Endothelial cell of hepatic sinusoid (primary cell): ENCODE data around the gene TSEN15.

ENCODE experiments used
- in situ Hi-C: cut with HindIII; loops from 2 replicates; pipeline ENCODE4 v1.10.0; 2017; ENCODE audit warnings: low sequenced_read_pairs

Gene TSEN15

DNA sequence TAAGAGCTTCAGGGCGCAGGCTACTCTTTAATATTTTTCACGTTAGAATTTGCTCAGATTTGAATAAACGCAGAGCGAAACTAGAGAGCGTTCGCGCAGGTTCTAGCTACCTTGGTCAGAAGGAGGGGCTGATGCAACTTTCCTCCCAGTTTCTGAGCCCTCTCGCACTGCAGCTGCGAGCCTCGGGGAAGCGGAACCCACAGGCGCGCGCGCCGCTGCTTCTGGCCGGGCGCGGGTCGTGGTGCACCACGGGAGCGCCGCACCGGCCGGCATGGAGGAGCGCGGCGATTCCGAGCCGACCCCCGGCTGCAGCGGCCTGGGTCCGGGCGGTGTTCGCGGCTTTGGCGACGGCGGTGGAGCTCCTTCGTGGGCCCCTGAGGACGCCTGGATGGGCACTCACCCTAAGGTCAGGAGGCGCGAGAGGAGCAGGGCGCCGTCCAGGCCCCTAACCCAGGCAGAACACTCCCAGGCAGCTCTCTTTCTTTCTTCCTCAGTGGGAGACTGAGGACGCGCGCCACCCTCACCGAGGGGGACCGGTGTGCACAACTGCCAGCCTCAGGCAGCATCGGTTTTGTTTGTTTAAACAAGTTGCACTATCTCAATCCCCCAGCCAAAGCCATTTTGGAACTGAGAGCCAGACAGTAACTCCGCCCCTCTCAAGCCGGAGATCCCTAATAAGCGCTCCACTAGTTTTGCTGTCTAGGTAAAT is at the start of gene TSEN15:
TSEN15 (plus strand) TSS at position 246 of the 709 bp plus-strand sequence; CDS start at position 272, 26 bp downstream.
- in situ Hi-C loops = no loop called here

DNA sequence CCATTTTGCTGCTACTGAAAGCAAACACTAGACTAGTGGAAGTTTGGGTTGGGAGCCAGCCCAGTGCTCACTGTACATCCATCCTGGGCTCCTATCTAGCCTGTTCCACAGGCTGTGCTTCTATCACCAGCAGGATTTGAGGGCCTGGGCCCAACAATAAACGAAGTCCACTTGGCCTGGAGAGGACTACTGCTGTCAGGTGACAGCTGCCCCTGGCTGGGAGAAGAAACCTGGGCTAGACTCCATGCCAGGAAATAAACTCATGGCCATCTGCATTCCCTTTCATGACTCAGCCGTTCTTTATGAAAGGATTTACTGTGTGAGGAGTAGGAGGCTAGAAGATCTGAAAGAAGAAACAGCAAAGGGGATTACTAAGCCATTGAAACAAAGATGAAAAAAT is 49.5 kb upstream of the TSEN15 start:
- in situ Hi-C loops = no loop called here

DNA sequence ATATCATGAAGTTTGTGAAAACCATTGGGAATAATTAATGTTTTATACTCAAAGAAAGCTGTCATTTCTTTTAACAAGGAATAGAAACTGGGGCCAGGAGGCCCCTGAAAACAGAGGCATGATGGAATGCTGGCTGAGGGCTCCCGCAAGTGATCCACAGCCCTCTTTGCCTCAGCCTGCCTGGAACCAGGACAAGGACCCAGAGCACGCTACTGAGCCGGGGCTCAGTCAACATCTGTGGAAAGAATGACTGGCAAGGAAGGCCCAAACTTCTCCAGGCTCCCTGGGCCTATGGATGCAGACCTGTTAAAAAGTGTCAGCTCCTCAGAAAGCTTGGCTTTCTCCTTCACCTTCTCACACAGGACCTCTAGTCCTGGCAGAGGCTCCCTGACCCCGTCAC is 46.6 kb upstream of the TSEN15 start:
- in situ Hi-C loops = no loop called here

DNA sequence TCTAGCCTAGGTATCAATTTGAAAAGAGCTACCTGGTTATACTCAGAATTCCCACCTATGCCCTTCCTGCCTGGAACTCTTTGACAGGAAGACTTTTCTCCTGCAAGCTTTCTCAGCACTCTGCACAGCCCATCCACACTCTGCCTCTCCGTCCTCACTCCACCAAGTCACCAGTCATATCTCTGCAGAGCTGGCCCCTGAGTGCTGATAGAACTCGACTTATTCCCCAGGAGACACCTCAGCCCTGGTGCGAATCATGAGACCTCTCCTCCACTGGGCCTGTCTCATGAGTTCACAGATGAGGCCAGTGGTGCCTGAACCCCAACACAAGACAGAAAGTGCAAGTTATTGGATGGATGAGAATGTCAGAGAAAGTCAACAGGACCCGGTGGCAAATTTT is 46.0 kb upstream of the TSEN15 start:
- in situ Hi-C loops = no loop called here

DNA sequence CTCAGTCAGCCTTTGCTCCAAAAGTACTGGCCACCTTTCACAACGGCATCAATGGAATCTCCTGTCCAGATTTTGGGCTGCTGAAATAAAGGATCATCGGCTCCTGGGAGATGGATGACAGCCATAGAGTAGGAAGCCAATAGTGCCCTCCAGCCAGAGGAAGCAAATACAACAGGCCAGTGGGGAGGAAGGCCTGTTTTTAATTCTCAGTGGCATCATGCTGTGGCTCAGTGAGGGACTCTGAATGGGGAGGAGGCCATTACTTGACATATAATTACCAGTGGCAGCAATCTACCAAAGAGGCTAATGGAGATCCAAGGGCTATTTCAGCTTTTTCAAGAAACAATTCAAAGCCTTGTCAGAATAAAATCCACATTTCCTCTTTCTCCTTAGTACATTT is 40.7 kb upstream of the TSEN15 start:
- in situ Hi-C loops = no loop called here

DNA sequence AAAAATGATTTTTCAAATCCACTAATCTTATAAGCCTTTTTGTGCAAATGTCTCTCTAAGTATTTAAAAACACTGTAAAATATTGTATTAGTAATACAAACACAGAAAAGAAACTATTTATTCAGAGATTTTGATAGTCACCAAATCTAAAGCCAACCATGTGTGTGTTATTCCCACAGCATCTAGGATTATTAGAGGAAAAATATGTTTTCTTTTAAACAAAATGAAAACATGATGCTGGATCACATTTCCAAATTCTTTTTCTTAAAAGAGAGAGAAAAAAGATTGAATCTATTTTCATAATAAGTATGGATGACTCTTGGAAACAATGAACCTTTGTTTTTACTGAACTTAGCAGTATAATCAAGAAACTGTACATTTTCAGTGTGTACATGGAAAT is 39.3 kb upstream of the TSEN15 start:
- in situ Hi-C loops = no loop called here

DNA sequence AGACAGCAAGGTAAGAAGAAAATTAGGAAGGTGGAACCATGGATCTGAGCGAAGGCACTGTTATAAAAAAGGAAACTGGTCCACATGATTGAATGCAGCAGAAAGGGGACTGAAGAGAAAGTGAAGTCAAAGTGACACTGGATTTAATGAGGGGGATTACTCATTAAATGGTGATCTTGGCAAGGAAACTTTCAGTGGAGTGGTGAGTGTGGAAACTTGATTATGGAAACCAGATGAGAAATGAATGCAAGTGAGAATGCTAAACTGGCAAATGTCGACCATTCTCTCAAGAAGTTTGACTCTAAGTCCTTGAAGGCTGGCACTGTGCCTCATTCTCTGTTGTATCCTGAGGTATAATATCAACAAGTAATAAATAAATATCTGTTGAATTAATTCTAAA is 37.3 kb upstream of the TSEN15 start:
- in situ Hi-C loops = no loop called here

DNA sequence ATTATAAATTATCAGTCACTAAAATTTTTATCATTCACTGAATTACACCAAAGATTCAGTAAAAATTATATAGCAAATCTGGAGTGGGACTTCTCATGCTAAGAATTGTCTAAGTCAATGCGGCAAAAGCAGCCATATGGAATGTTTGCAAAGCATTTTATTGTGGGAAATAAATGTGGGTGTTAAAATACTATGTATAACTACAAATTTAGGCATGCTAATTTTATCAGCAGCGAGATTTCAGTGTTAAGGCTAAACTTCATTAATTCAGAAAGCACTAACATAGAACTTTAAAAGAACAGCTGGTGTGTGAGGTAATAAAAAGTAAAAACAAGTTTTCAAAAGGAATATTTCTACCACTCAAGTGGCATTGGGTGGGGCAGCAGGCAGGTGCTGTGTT is 35.4 kb upstream of the TSEN15 start:
- in situ Hi-C loops = no loop called here

DNA sequence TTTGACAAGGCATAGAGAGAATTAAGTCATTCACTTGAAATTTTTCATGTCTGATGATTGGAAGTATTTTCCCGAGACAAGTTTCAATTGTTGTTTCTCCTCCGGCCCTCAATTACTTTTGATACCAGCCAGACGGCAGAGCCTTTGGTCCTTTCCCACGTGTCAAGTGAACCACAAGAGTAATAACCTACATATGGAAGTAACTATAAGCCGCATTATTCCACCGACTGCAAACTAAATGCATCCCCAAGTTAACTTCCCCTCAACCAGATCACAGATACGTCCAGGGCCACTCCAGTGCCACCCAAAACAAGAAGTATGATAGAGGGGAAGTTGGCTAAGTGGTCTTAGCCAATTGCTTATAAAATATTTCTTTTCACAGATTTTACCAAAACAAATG is 34.2 kb upstream of the TSEN15 start:
- in situ Hi-C loops = no loop called here

DNA sequence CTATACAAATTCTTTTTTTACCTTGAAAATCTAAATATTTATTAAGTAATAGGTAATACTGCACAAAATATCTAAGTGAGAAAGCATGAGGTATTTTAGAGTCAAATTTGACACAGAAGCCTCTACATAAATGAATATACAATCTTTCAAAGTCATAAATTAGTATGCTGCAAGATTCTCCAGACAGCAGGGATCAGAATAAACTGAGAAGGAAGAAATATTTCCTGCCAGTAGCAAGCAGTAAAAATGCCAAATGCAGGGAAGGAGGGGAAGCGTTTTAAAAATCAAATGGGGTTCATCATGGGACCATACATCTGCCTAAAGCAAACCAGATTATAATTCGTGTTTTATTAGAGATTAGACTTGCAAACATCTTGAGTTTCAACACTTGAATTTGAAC is 32.9 kb upstream of the TSEN15 start:
- in situ Hi-C loops = no loop called here

DNA sequence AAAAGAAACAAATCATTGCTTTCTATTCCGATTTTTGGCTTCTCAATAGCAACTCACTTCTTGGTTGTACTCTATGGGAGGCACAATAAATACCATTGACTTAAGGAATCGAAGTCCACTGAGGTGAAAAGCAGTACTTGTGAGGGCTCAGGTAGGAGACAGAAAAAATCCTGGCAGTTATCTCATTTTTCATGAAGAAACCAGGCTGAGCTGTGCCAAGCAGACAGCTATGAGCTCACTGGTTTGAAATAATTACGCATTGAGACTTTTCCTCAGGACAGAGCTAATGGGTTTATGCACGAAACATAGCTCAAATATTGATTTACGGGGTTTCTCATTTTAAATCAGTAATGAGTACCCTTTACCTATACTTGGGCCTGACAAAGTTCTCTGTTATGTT is 32.5 kb upstream of the TSEN15 start:
- in situ Hi-C loops = no loop called here

DNA sequence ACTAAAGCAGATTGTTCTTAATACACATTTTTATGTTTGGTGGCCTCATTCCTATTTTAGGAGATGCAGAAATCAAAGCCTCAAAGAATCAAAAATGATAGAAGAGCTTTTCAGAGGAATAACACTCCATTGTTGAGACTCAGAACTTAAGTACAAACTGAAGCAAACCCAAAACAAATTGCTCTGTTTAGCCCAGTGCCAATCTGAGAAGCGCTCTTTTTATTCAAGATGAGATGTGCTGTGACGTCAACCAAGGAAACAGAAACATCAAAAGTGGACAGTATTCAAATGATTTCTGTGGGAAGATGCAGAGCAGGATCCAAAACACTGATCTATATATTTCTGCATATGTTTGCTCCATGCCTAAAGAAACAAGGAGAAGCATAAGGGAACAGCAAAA is 32.0 kb upstream of the TSEN15 start:
- in situ Hi-C loops = no loop called here

DNA sequence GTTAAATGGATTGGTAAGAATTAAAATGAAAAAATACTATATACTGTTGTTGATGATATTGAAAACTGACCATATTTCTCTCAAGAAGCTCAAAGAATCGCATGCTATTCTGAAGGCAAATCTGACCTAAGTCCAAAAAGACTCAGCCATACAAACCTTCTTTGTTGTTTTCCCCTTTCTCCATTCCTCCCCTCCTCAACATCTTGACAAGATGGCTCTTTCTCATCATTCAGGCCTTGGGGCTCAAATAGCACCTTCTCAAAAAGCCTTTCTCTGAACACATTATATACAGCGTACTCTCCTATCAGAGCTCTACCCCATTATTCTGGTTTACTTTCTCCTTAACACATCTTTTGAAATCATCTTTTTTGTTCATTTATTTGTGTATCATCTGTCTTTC is 31.2 kb upstream of the TSEN15 start:
- in situ Hi-C loops = no loop called here

DNA sequence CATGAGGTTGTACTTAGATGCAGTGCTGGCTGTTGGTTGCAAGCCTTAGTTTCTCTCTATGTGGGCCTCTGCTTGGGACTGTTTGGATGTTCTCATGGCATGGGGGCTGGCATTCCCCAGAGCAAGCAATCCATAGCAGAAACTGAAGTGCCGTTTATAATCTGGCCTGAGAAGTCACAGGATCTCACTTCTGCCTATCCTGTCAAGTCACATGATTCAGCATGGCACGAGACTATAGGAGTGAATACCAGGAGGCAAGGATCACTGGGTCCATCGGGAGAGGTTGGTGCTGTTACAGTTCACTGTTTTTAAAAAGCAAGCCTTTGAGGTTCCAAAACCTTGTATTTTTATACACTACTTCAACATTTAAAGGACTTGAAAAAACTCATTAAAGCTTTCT is 30.7 kb upstream of the TSEN15 start:
- in situ Hi-C loops = no loop called here

DNA sequence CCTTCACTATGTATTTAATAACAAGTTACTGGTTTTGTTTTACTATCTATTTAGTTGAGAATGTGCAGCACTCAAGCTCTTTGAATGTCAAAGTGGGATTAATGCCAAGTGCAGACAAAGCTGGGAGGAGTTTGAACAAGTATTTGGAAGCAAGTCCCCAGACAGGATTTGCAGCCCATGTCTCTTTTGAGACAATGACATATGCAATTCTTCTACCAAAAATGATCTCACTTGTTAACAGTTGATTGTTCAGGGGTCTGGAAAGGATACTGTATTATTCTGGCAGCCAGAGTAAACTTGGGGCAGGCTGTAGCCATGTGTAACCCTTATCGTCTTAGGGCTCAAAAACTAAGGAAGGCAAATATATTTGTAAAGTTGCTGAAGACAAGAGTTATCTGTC is 29.8 kb upstream of the TSEN15 start:
- in situ Hi-C loops = no loop called here

DNA sequence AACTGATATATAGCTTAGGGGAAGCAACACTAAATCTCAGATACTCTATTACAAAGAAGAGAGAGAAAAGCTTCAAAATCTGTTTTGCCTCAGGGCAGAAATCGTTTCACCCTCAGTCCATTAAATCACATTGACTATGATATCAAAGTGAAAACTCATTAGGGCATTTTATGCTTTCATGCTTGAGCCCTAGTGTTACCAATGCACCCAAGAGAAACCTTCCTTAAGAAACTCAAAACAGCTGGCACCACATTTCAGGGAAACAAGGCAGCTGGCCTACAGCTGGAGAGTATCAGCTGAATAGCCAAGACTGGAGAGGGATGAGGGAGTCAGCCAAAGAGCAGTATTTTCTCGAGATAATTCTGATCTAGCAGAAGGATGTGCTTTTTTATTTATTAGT is 28.9 kb upstream of the TSEN15 start:
- in situ Hi-C loops = no loop called here

DNA sequence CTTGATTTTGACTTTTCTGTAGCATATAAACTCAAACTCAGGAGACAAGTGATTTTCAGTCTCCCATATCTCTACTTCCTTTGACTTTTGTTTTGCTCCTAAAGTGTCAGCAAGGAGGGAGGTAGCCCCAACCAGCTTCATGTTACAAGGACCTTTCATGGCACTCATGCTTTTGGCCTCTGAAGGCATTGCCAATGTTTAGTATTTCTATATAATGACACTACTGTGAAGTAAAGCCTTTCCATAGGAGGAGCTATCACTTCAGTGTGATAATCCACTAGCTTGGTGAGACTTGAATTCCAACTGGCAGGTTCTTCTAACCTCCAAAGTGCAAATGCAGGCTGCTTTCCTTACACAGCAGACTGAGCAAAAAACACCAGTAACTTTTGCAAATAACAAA is 28.4 kb upstream of the TSEN15 start:
- in situ Hi-C loops = no loop called here

DNA sequence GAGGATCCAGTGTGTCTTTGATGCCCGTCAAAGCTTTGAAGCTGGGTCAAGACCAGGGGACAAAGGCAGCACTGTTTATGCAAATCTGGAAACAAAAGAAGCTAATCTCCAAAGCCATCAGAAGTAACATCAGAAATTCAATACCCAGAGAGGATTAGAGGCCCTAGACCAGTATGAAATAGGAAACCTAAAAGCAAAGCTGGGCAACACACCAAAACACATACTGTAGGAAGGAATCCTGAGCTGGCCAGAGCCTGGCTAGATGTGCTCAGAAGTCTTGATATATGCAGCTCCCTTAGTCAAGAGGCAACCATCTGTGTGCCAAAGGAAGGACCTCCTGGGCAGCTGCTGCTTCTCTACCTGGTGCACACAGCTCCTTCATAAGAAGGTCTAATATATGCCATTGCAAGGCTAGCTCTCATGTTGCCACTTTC is 26.3 kb upstream of the TSEN15 start:
- in situ Hi-C loops = no loop called here

DNA sequence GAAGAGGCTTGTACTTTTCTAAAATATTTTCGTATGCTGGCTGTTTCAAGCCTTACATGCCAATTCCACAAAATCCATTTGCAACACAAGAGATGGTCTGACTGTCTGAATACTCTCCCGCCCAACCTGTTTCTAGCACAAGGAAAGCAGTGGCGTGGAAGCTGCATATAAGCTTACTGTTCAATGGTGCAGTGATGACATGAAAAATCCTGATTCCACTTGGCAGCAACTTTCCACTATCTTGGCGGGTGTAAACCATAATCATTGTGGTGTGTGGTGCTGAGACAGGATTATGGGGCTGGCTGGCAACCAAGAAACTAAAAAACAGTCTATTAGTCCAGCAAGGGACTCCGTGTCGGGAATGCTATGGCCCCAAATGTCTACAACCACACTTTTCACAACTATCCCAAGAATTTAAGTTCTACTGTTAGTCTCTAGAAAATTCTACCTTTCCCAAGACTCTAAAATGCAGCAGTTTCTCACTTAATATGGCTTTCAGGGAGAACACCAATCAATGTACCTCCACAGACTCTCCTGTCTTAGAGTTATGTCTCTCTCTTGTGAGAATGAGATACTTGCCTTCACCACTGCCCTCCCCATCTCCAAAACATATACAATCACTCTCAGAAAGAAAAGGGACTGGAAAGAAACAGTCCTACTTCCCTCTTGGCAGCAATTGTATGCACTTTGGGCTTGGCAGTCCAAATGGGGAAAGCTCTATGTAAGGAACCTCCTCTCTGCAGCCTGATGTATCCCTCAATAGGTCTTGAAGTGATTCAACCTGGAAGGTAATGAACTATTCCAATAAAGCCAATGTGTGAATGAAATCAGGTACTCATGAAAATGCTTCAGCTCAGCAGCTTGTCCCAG is 23.5 kb upstream of the TSEN15 start:
- in situ Hi-C loops = no loop called here

DNA sequence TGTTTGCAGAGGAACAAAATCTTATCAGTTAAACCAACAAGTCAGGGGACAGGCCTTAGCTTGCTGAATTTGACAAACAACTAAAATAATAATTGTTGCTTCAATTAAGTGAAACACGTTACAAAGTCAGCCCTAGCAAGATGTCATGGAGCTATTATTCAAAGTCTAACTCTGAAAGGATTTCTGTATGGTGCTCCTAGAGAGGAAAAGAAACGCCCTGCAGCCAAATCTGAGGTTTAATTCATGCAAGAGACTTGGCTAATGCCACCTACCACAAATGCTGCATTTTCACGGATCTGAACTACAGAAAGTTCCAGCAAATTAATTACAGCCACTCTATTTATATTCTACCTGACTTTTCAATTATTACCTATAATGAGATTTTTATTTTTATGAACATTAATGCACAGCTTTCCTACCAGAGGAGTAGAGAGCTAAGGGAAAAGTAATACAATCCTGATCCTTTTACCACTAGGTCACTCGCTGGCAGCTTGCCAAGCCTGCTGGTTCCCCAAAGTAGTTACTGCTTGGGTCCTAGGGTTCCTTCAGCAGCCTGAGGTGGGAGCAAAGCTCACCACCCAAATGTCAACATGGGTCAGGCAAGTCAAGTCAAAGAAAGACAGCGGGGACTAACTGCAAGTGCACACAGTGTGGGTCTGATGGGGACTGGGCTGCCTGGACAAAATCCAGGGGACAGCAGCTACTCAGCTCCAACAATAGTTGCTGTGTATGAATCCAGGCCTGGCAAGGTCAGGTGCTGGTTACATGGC is 22.5 kb upstream of the TSEN15 start:
- in situ Hi-C loops = no loop called here

DNA sequence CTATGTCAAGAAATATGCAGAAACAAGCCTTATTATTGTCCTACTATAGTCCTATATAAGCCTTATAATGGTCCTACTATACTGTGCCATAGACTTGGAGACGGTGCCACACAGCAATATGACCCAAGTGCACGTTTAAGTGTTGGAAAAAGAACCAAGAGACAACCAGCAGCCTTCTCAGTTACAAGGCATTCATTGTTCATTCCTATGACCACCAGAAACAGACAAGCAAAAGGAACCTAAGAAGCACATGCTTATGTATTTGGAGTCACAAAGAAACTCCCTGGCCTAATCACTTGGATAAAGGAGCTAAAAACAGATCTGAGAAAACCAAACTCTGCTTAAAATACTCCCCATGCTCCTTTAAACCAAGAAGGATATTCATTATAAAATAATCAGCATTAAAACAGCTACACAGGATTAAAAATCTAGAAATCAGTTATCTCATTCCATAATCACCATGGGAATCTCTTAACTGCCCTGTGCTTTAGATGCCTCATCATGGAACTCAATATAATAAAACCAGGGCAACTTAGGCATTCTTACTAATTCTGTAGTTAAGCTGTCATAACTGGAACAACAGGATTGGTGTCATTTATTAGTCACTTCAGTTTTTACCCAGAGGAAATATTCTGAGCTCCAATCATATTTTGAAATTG is 21.0 kb upstream of the TSEN15 start:
- in situ Hi-C loops = loop anchor here (10.0 kb wide), 1 partner anchor 114 kb away; no protein-coding TSS in a partner anchor
